Smooth muscle cell (in vitro differentiated cells): ENCODE data around the gene OLFM3. TPM values are rescaled to one million over a fixed set of nuclear protein-coding genes. Genes with fewer than 3 reads are reported as not detected.

ENCODE experiments used
- DNase-seq: peaks from one replicate; lab custom pipeline; 2025; ENCODE audit not compliant: unreplicated experiment; lab: John Stamatoyannopoulos, UW
- H2AFZ ChIP-seq: fragments of 200-600 bp; sonication (generic); 2 replicates; pipeline ENCODE4 v1.6.0; 2016; ENCODE audit warnings: antibody characterized with exemption, low read depth, mild to moderate bottlenecking
- H3F3A ChIP-seq: fragments of 200-600 bp; sonication (generic); 2 replicates; pipeline ENCODE4 v1.6.0; 2017; ENCODE audit warnings: antibody characterized with exemption, low read depth
- H3K27ac ChIP-seq: fragments of 200-600 bp; sonication (generic); 2 replicates; pipeline ENCODE4 v1.5.1; 2016; ENCODE audit warnings: low read depth, mild to moderate bottlenecking
- H3K27me3 ChIP-seq: fragments of 200-600 bp; sonication (generic); 2 replicates; pipeline ENCODE4 v1.6.1; 2016; ENCODE audit warnings: low read depth, mild to moderate bottlenecking
- H3K36me3 ChIP-seq: fragments of 200-600 bp; sonication (generic); 2 replicates; pipeline ENCODE4 v1.5.1; 2016; ENCODE audit warnings: low read depth
- H3K4me1 ChIP-seq: fragments of 200-600 bp; sonication (generic); 2 replicates; pipeline ENCODE4 v1.5.1; 2016; ENCODE audit warnings: low read depth
- H3K4me2 ChIP-seq: fragments of 200-600 bp; sonication (generic); 2 replicates; pipeline ENCODE4 v1.6.0; 2016; ENCODE audit warnings: mild to moderate bottlenecking
- H3K4me3 ChIP-seq: fragments of 200-600 bp; sonication (generic); 2 replicates; pipeline ENCODE4 v1.5.1; 2016; ENCODE audit warnings: mild to moderate bottlenecking
- H3K79me2 ChIP-seq: fragments of 200-600 bp; sonication (generic); 2 replicates; pipeline ENCODE4 v1.6.0; 2016; ENCODE audit warnings: low read depth, mild to moderate bottlenecking
- H3K9ac ChIP-seq: fragments of 200-600 bp; sonication (generic); 2 replicates; pipeline ENCODE4 v1.6.0; 2016; ENCODE audit warnings: low read depth
- H3K9me3 ChIP-seq: fragments of 200-600 bp; sonication (generic); replicated peaks from 2 replicates; pipeline ENCODE4 v1.5.1; 2016; ENCODE audit warnings: low read depth
- H4K20me1 ChIP-seq: fragments of 200-600 bp; sonication (generic); 2 replicates; pipeline ENCODE4 v1.6.0; 2016; ENCODE audit warnings: low read depth
- CTCF ChIP-seq: fragments of 200-600 bp; sonication (generic); IDR thresholded peaks from 2 replicates; pipeline ENCODE4 v1.5.1; 2017; ENCODE audit warnings: borderline replicate concordance, mild to moderate bottlenecking, antibody characterized with exemption; ENCODE audit not compliant: insufficient read depth, poor library complexity, severe bottlenecking
- WGBS: methylation state at CpG from one replicate; pipeline ENCODE4 v1.1.7; 2016; ENCODE audit warnings: low lambda C conversion rate; 5-methylcytosine and 5-hydroxymethylcytosine counted together
- polyA plus RNA-seq: library from polyadenylated mRNA; unstranded; fragments of >200 nt; fragmentation: Nextera tagmentation; extraction: Ambion mirVana; gene quantifications from 2 replicates; pipeline ENCODE4 v1.2.1, GENCODE V29; 2016
- total RNA-seq: library from RNA; depleted of rRNA; stranded (reverse); fragments of >200 nt; gene quantifications from 2 replicates; pipeline ENCODE4 v1.2.3, GENCODE V29; 2014

OLFM3 gene
- total and polyA plus RNA-seq, 2 experiments from 2014 or later: 0.22 to 0.35 TPM

GRCh38 chr1:102015728-102016127 lies 19.0 kb upstream of the OLFM3 start:
- Histone ChIP-seq H3K4me3 (no peak overlapping the region), H2AFZ (no peak overlapping the region), H3K27ac (no peak overlapping the region), H3K27me3 (no peaks in the 10 kb centered on the region), H3K36me3 (no peaks in the 10 kb centered on the region), H4K20me1 (no peaks in the 10 kb centered on the region), H3K4me1 (no peaks in the 10 kb centered on the region), H3K9ac (no peak overlapping the region), H3F3A (no peaks in the 10 kb centered on the region), H3K79me2 (no peaks in the 10 kb centered on the region), H3K9me3 (no peaks in the 10 kb centered on the region), H3K4me2 (no peak overlapping the region)
- 83% methylated on average over 3 of the region's 3 CpGs for WGBS
- DNase-seq: no peak
- no peak for TF ChIP-seq CTCF

- Histone ChIP-seq H3K36me3 (no peaks in the 10 kb centered on the region), H3K9me3 (no peaks in the 10 kb centered on the region), H3F3A (no peaks in the 10 kb centered on the region), H3K4me2 (no peak overlapping the region), H3K4me3 (no peak overlapping the region), H3K27ac (no peak overlapping the region), H3K79me2 (no peaks in the 10 kb centered on the region), H4K20me1 (no peaks in the 10 kb centered on the region), H3K9ac (no peak overlapping the region), H2AFZ (no peak overlapping the region), H3K4me1 (no peaks in the 10 kb centered on the region), H3K27me3 (no peaks in the 10 kb centered on the region)
- DNase-seq: no peak
- no peak for TF ChIP-seq CTCF
- WGBS: 81% methylated on average over 2 of the region's 2 CpGs
Observed at GRCh38 chr1:102002057-102002456, 5.3 kb upstream of the OLFM3 start.

- no peak for TF ChIP-seq CTCF
- H3K4me1 ChIP-seq: peaks cover 6% of the 10 kb centered on the region
- DNase-seq: no peak
- no peak overlapping the region for H3K9ac ChIP-seq
- H3K9me3 ChIP-seq: no peaks in the 10 kb centered on the region
- WGBS: 16% methylated on average over 20 of the region's 20 CpGs
- H3K79me2 ChIP-seq: no peaks in the 10 kb centered on the region
- no peaks in the 10 kb centered on the region for H3K36me3 ChIP-seq
- peak overlapping the region; percentile 33 for H3K4me3 ChIP-seq
- peak overlapping the region; percentile 4 for H2AFZ ChIP-seq
- H3F3A ChIP-seq: no peaks in the 10 kb centered on the region
- peaks cover 23% of the 10 kb centered on the region for H3K27me3 ChIP-seq
- H3K27ac ChIP-seq: no peak overlapping the region
- peak overlapping the region; percentile 82 for H3K4me2 ChIP-seq
- no peaks in the 10 kb centered on the region for H4K20me1 ChIP-seq
Observed at GRCh38 chr1:101995984-101996745, 561 bp downstream of the OLFM3 start.

GRCh38 chr1:101993710-101994109 lies 3.0 kb downstream of the OLFM3 start:
- H3K27ac ChIP-seq: no peak overlapping the region
- TF ChIP-seq CTCF: no peak
- no peak overlapping the region for H3K4me2 ChIP-seq
- no peaks in the 10 kb centered on the region for H3K36me3 ChIP-seq
- WGBS: 38% methylated on average over 3 of the region's 3 CpGs
- H3K27me3 ChIP-seq: peaks cover 23% of the 10 kb centered on the region
- no peaks in the 10 kb centered on the region for H4K20me1 ChIP-seq
- H3F3A ChIP-seq: no peaks in the 10 kb centered on the region
- H3K79me2 ChIP-seq: no peaks in the 10 kb centered on the region
- no peak overlapping the region for H2AFZ ChIP-seq
- H3K4me1 ChIP-seq: peaks cover 6% of the 10 kb centered on the region
- no peak for DNase-seq
- no peaks in the 10 kb centered on the region for H3K9me3 ChIP-seq
- H3K4me3 ChIP-seq: no peak overlapping the region
- H3K9ac ChIP-seq: no peak overlapping the region
